IMR-90 (cell line): Measurements from ENCODE around the gene CTBP2. TPM values are rescaled to one million over a fixed set of nuclear protein-coding genes. Genes with fewer than 3 reads are reported as not detected.

Experiments
- ATAC-seq: fragments of 200-7000 bp; cut with Tn5 transposase; 2 replicates; pipeline ENCODE4 v1.9.1; 2020; ENCODE audit warnings: low read depth, mild to moderate bottlenecking, moderate library complexity
- BruUV-seq: library from RNA; stranded (reverse); fragments of 400-500 nt; replicated peaks from 2 replicates; lab custom pipeline; 2021; lab: Mats Ljungman, UMichigan
- CTCF ChIA-PET: fragments of 300-600 bp; formaldehyde crosslinking; extraction: SDS; loops from one replicate; lab custom pipeline; 2021; ENCODE audit warnings: antibody characterized with exemption; lab: Yijun Ruan, JAX
- POLR2A ChIA-PET: fragments of 300-600 bp; sonication (Branson Sonifier 250); formaldehyde crosslinking; loops from one replicate; lab custom pipeline; 2022; ENCODE audit warnings: antibody characterized with exemption; ENCODE audit not compliant: unreplicated experiment; lab: Charles Lee
- DNase-seq: peaks from one replicate; pipeline ENCODE4 v3.0.0; 2013
- H2AFZ ChIP-seq: replicated peaks from 2 replicates; pipeline ENCODE3; 2013; ENCODE audit warnings: low read length, mild to moderate bottlenecking; ENCODE audit not compliant: poor library complexity
- H2AK5ac ChIP-seq: 2 replicates; pipeline ENCODE4 v1.6.1; 2013; ENCODE audit warnings: low read depth, low read length, inconsistent platforms
- H2AK9ac ChIP-seq: replicated peaks from 2 replicates; pipeline ENCODE3; 2013; ENCODE audit warnings: mild to moderate bottlenecking, low read depth, low read length, moderate library complexity; ENCODE audit not compliant: poor library complexity
- H2BK120ac ChIP-seq: 2 replicates; pipeline ENCODE4 v1.6.1; 2013; ENCODE audit warnings: low read depth, low read length, inconsistent platforms
- H2BK15ac ChIP-seq: 3 replicates; pipeline ENCODE4 v1.6.1; 2013; ENCODE audit warnings: low read depth, low read length, inconsistent platforms
- H2BK20ac ChIP-seq: 2 replicates; pipeline ENCODE4 v1.6.1; 2013; ENCODE audit warnings: low read depth, mild to moderate bottlenecking, inconsistent platforms, low read length, moderate library complexity
- H2BK5ac ChIP-seq: 2 replicates; pipeline ENCODE4 v1.6.1; 2013; ENCODE audit warnings: mild to moderate bottlenecking, low read depth, low read length, inconsistent platforms; ENCODE audit not compliant: poor library complexity, severe bottlenecking
- H3K14ac ChIP-seq: replicated peaks from 2 replicates; pipeline ENCODE4 v1.6.1; 2013; ENCODE audit warnings: low read depth, low read length, inconsistent platforms
- H3K18ac ChIP-seq: 2 replicates; pipeline ENCODE4 v1.6.1; 2013; ENCODE audit warnings: low read depth, low read length, control low read depth
- H3K23ac ChIP-seq: 2 replicates; pipeline ENCODE4 v1.6.1; 2013; ENCODE audit warnings: low read depth, low read length, inconsistent platforms
- H3K27ac ChIP-seq: 2 replicates; pipeline ENCODE4 v1.5.1; 2013; ENCODE audit warnings: mild to moderate bottlenecking, control low read depth, low read length; ENCODE audit not compliant: insufficient read depth
- H3K27me3 ChIP-seq: 2 replicates; pipeline ENCODE4 v1.6.1; 2013; ENCODE audit warnings: low read length; ENCODE audit not compliant: control insufficient read depth, insufficient read depth
- H3K36me3 ChIP-seq: 2 replicates; pipeline ENCODE4 v1.6.1; 2013; ENCODE audit warnings: low read length, mixed read lengths; ENCODE audit not compliant: control insufficient read depth, insufficient read depth
- H3K4ac ChIP-seq: 2 replicates; pipeline ENCODE4 v1.6.1; 2013; ENCODE audit warnings: low read depth, low read length, inconsistent platforms
- H3K4me1 ChIP-seq: 2 replicates; pipeline ENCODE4 v1.6.1; 2013; ENCODE audit warnings: low read length, mixed read lengths; ENCODE audit not compliant: control insufficient read depth, insufficient read depth
- H3K4me2 ChIP-seq: 2 replicates; pipeline ENCODE4 v1.6.1; 2013; ENCODE audit warnings: low read depth, mild to moderate bottlenecking, control low read depth, low read length, moderate library complexity
- H3K4me3 ChIP-seq: 2 replicates; pipeline ENCODE4 v1.5.1; 2013; ENCODE audit warnings: low read depth, mild to moderate bottlenecking, control low read depth, low read length, moderate library complexity; ENCODE audit not compliant: insufficient read depth
- H3K56ac ChIP-seq: 2 replicates; pipeline ENCODE4 v1.6.1; 2013; ENCODE audit warnings: low read length, inconsistent platforms; ENCODE audit not compliant: insufficient read depth; ENCODE audit errors: extremely low read depth
- H3K79me1 ChIP-seq, 2 experiments: 2 replicates each; pipeline ENCODE4 v1.6.1; 2013; ENCODE audit warnings: low read length in 2 of 2, inconsistent platforms in 1 of 2, low read depth in 1 of 2
- H3K9ac ChIP-seq: 2 replicates; pipeline ENCODE4 v1.6.1; 2013; ENCODE audit warnings: low read depth, low read length, control low read depth
- H3K9me1 ChIP-seq: 2 replicates; pipeline ENCODE4 v1.6.1; 2013; ENCODE audit warnings: low read length, inconsistent platforms; ENCODE audit not compliant: insufficient read depth
- H3K9me3 ChIP-seq: 2 replicates; pipeline ENCODE4 v1.6.1; 2013; ENCODE audit warnings: low read length; ENCODE audit not compliant: control insufficient read depth, insufficient read depth
- H4K20me1 ChIP-seq: 2 replicates; pipeline ENCODE4 v1.6.1; 2013; ENCODE audit warnings: low read length, inconsistent platforms; ENCODE audit not compliant: insufficient read depth
- H4K5ac ChIP-seq: 2 replicates; pipeline ENCODE4 v1.6.1; 2013; ENCODE audit warnings: mild to moderate bottlenecking, low read depth, low read length, control low read depth
- H4K8ac ChIP-seq, 2 experiments: 2 replicates each; pipeline ENCODE4 v1.6.1; 2013; ENCODE audit warnings: low read depth in 2 of 2, low read length in 2 of 2, control low read depth in 1 of 2, inconsistent platforms in 1 of 2
- H4K91ac ChIP-seq: 2 replicates; pipeline ENCODE4 v1.6.1; 2013; ENCODE audit warnings: low read depth, low read length, inconsistent platforms; ENCODE audit not compliant: insufficient read depth
- BHLHE40 ChIP-seq: fragments of 150-350 bp; IDR thresholded peaks from 2 replicates; pipeline ENCODE4 v1.6.1; 2016; ENCODE audit warnings: mild to moderate bottlenecking, low read depth, low read length
- CEBPB ChIP-seq: IDR thresholded peaks from 2 replicates; pipeline ENCODE4 v1.6.1; 2012; ENCODE audit warnings: low read depth, low read length, improper control_type of control experiment
- CHD1 ChIP-seq: IDR thresholded peaks from 2 replicates; pipeline ENCODE4 v1.6.1; 2012; ENCODE audit warnings: low read depth, low read length, improper control_type of control experiment
- CTCF ChIP-seq: conservative IDR thresholded peaks from 2 replicates; pipeline ENCODE4 v1.5.1; 2012; ENCODE audit warnings: mild to moderate bottlenecking, low read depth, low read length, improper control_type of control experiment
- ELK1 ChIP-seq: fragments of 150-350 bp; IDR thresholded peaks from 2 replicates; pipeline ENCODE4 v1.6.1; 2016; ENCODE audit warnings: low read depth, mild to moderate bottlenecking, low read length, moderate library complexity, borderline replicate concordance
- FOS ChIP-seq: fragments of 150-350 bp; IDR thresholded peaks from 2 replicates; pipeline ENCODE4 v1.6.1; 2016; ENCODE audit warnings: low read depth, low read length
- MAFK ChIP-seq: IDR thresholded peaks from 2 replicates; pipeline ENCODE4 v1.6.1; 2012; ENCODE audit warnings: low read depth, low read length, improper control_type of control experiment
- MXI1 ChIP-seq: IDR thresholded peaks from 2 replicates; pipeline ENCODE4 v1.6.1; 2012; ENCODE audit warnings: low read depth, mild to moderate bottlenecking, low read length, moderate library complexity, borderline replicate concordance
- NFE2L2 ChIP-seq: fragments of 150-350 bp; IDR thresholded peaks from 2 replicates; pipeline ENCODE4 v1.6.1; 2016; ENCODE audit warnings: low read depth, mild to moderate bottlenecking, low read length
- RAD21 ChIP-seq: IDR thresholded peaks from 2 replicates; pipeline ENCODE4 v1.6.1; 2012; ENCODE audit warnings: low read length, improper control_type of control experiment
- RCOR1 ChIP-seq: IDR thresholded peaks from 2 replicates; pipeline ENCODE4 v1.6.1; 2012; ENCODE audit warnings: mild to moderate bottlenecking, low read length, improper control_type of control experiment; ENCODE audit not compliant: insufficient replicate concordance
- RFX5 ChIP-seq: IDR thresholded peaks from 2 replicates; pipeline ENCODE4 v1.8.0; 2012; ENCODE audit warnings: low read depth, mild to moderate bottlenecking, low read length, moderate library complexity
- SMC3 ChIP-seq: fragments of 150-350 bp; IDR thresholded peaks from 2 replicates; pipeline ENCODE4 v1.6.1; 2016; ENCODE audit warnings: low read depth, mild to moderate bottlenecking, antibody characterized with exemption, low read length, moderate library complexity
- USF2 ChIP-seq: fragments of 150-350 bp; IDR thresholded peaks from 2 replicates; pipeline ENCODE4 v1.6.1; 2017; ENCODE audit warnings: mild to moderate bottlenecking, antibody characterized with exemption, low read length, low read depth
- WGBS, 2 experiments: methylation state at CpG; one replicate each; pipeline versions ENCODE4 v1.1.5 to v1.1.7; 2013; ENCODE audit warnings: missing lambda C conversion rate in 2 of 2; ENCODE audit not compliant: insufficient read length in 1 of 2; ENCODE audit errors: extremely low coverage in 2 of 2; 5-methylcytosine and 5-hydroxymethylcytosine counted together
- dilution Hi-C: fragments of 300-500 bp; cut with HindIII; formaldehyde crosslinking; loops from one replicate; pipeline ENCODE4 v1.14.3; 2018; ENCODE audit warnings: low sequenced_read_pairs; ENCODE audit not compliant: unreplicated experiment
- in situ Hi-C: fragments of 300-500 bp; cut with MboI; formaldehyde crosslinking; loops from 3 replicates; pipeline ENCODE4 v1.14.3; 2019; ENCODE audit warnings: low sequenced_read_pairs, inconsistent platforms, mixed read lengths
- intact Hi-C: fragments of 100-400 bp; cut with micrococcal nuclease; formaldehyde crosslinking; loops from 2 replicates; pipeline ENCODE4 v1.10.0; 2022
- polyA plus RNA-seq, 3 experiments: library from polyadenylated mRNA; depleted of rRNA; stranded (reverse); fragments of >200 nt; gene quantifications; 2 replicates each; pipeline ENCODE4 v1.2.3, GENCODE V29; 2012; ENCODE audit warnings: low replicate concordance in 1 of 3
- total RNA-seq: library from RNA; depleted of rRNA; stranded (reverse); fragments of >200 nt; gene quantifications from 2 replicates; pipeline ENCODE4 v1.2.3, GENCODE V29; 2012

The CTBP2 gene
- total and polyA plus RNA-seq, 2 of the 4 experiments (the other 2 are of a cell fraction), result 81.0 to 86.6 TPM

- H4K8ac ChIP-seq, result no peak overlapping the region
- no peak for DNase-seq
- CTCF ChIA-PET, result no interaction called here
Measured at GRCh38 chr10:125011171-125011925, 149.0 kb downstream of the CTBP2 start.

More at GRCh38 chr10:125011171-125011925, 149.0 kb downstream of the CTBP2 start:
- ATAC-seq, result no peak
- WGBS, 2 experiments, result 76% methylated on average over 5 of the region's 16 CpGs; no CpG with 5 or more reads in 1 of the 2 experiments
- Histone ChIP-seq H3K4me1 (peaks cover 10% of the 10 kb centered on the region; the same call in 1 of the 2 replicates), H3K18ac (no peak overlapping the region), H3K9ac (no peak overlapping the region), H3K9me3 (no peaks in the 10 kb centered on the region), H2AK9ac (no peak overlapping the region), H3K4me3 (no peak overlapping the region), H3K79me1 (peaks cover 46 to 96% of the 10 kb centered on the region in 2 experiments), H2BK15ac (no peak overlapping the region), H2BK5ac (no peak overlapping the region), H3K4ac (no peak overlapping the region), H2AFZ (no peak overlapping the region), H4K20me1 (peaks cover 86% of the 10 kb centered on the region), H2AK5ac (no peak overlapping the region), H3K4me2 (no peak overlapping the region), H2BK120ac (no peak overlapping the region), H3K27me3 (no peaks in the 10 kb centered on the region), H3K14ac (no peak overlapping the region), H3K9me1 (peaks cover 36% of the 10 kb centered on the region), H4K5ac (no peak overlapping the region), H2BK20ac (no peak overlapping the region), H4K91ac (no peak overlapping the region), H3K27ac (no peak overlapping the region), H3K36me3 (peaks cover 19% of the 10 kb centered on the region; the same call in 1 of the 2 replicates), H3K23ac (no peak overlapping the region), H3K56ac (no peak overlapping the region)
- no peak for TF ChIP-seq SMC3
- TF ChIP-seq RAD21, result no peak
- no peak for TF ChIP-seq USF2
- TF ChIP-seq CTCF, result no peak
- no peak for TF ChIP-seq FOS
- no peak for TF ChIP-seq CEBPB
- TF ChIP-seq NFE2L2, result no peak
- TF ChIP-seq ELK1, result no peak
- TF ChIP-seq RFX5, result no peak
- no peak for TF ChIP-seq BHLHE40
- no peak for TF ChIP-seq MXI1
- TF ChIP-seq CHD1, result no peak
- TF ChIP-seq RCOR1, result no peak
- no peak for TF ChIP-seq MAFK
- dilution Hi-C loops, result no loop called here
- POLR2A ChIA-PET, result no interaction called here
- intact Hi-C loops, result no loop called here
- BruUV-seq, result no TSS peak
- in situ Hi-C loops, result no loop called here
